Measurements from ENCODE around the gene HACD2. TPM values are rescaled to one million over a fixed set of nuclear protein-coding genes. Genes with fewer than 3 reads are reported as not detected.

The HACD2 gene
- total and polyA plus RNA-seq, 10 of the 15 experiments (the other 5 are each of a cell fraction or from before 2014, with no cell fraction given), result 9.1 to 30.0 (median 18.8) TPM

DNA sequence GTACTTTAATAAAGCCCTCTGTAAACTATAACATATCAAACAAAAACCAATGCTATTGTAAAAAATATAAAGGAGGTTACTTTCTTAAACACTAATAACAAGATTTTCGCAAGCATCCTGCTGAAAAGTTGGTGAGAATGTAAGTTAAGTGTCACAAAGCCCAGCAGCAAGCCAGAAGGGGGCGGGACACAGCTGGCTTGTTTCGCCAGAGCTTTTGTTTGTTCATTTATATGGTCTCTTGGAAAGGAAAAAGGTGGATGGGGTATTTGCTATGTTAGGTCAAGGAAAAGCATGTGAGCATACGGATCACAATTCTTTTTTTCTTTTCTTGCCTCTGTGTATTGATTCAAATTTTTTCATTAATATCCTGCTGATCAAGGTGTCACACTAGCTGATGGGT, 59.9 kb downstream of the HACD2 start:
- 96% methylated on average over 4 of the region's 4 CpGs for whole genome bisulfite sequencing (ENCODE audit: insufficient coverage, insufficient replicate concordance, low lambda C conversion rate, missing lambda C conversion rate)
- Histone ChIP-seq H3K36me3 (ENCODE audit: control insufficient read depth in 2 of 2, insufficient read depth in 2 of 2, low read length in 1 of 2) (peaks cover 0 to 2% of the 10 kb centered on the region in 2 experiments; a peak in 3 of 4 replicates), H3K27ac (ENCODE audit: control insufficient read depth, insufficient read depth) (no peak overlapping the region), H3K27me3 (replicated peaks in 1 of 2; ENCODE audit: control insufficient read depth in 2 of 2, insufficient read depth in 2 of 2, low read length in 1 of 2) (no peaks in the 10 kb centered on the region), H3K79me2 (ENCODE audit: control insufficient read depth, insufficient read depth, low read length) (no peaks in the 10 kb centered on the region), H3K9ac (ENCODE audit: control insufficient read depth, insufficient read depth, low read length) (no peak overlapping the region), H3K9me3 (replicated peaks; ENCODE audit: control insufficient read depth, insufficient read depth, low read length) (no peaks in the 10 kb centered on the region), H3K4me2 (ENCODE audit: control insufficient read depth, insufficient read depth) (no peak overlapping the region), H2AFZ (ENCODE audit: control insufficient read depth, low read depth, low read length) (no peak overlapping the region), H3K4me3 (no peak overlapping the region), H4K20me1 (ENCODE audit: control insufficient read depth, insufficient read depth) (no peaks in the 10 kb centered on the region), H3K4me1 (ENCODE audit: control insufficient read depth, insufficient read depth, low read length) (peaks cover 6% of the 10 kb centered on the region; the same call in 1 of the 2 replicates)
- ChIA-PET SMC1A (ENCODE audit: uncharacterized antibody, unreplicated experiment) (interaction anchor here (1.2 kb wide), 1 partner anchor 10 kb away, joined by 5 read pairs; no protein-coding TSS in a partner anchor), CTCF (no interaction called here), RAD21 (ENCODE audit: unreplicated experiment) (no interaction called here), POLR2A (no interaction called here)
- TSS peak; percentile 16 for BruUV-seq (replicated peaks)
- DNase-seq (ENCODE audit: low read depth, low spot score), result no peak
- ATAC-seq, result no peak
- TF ChIP-seq TCF7 (IDR thresholded peaks at IDR 0.05; ENCODE audit: borderline replicate concordance) (no peak), YBX1 (IDR thresholded peaks at IDR 0.05) (no peak), SMAD5 (IDR thresholded peaks at IDR 0.05; ENCODE audit: low read depth) (no peak), ZBTB11 (CRISPR knock-in tag; IDR thresholded peaks at IDR 0.05) (no peak), ZNF687 (IDR thresholded peaks at IDR 0.05) (no peak)
- TF ChIP-seq, protein P1, sequence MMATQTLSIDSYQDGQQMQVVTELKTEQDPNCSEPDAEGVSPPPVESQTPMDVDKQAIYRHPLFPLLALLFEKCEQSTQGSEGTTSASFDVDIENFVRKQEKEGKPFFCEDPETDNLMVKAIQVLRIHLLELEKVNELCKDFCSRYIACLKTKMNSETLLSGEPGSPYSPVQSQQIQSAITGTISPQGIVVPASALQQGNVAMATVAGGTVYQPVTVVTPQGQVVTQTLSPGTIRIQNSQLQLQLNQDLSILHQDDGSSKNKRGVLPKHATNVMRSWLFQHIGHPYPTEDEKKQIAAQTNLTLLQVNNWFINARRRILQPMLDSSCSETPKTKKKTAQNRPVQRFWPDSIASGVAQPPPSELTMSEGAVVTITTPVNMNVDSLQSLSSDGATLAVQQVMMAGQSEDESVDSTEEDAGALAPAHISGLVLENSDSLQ (IDR thresholded peaks at IDR 0.05), result no peak
- TF ChIP-seq, protein P2, sequence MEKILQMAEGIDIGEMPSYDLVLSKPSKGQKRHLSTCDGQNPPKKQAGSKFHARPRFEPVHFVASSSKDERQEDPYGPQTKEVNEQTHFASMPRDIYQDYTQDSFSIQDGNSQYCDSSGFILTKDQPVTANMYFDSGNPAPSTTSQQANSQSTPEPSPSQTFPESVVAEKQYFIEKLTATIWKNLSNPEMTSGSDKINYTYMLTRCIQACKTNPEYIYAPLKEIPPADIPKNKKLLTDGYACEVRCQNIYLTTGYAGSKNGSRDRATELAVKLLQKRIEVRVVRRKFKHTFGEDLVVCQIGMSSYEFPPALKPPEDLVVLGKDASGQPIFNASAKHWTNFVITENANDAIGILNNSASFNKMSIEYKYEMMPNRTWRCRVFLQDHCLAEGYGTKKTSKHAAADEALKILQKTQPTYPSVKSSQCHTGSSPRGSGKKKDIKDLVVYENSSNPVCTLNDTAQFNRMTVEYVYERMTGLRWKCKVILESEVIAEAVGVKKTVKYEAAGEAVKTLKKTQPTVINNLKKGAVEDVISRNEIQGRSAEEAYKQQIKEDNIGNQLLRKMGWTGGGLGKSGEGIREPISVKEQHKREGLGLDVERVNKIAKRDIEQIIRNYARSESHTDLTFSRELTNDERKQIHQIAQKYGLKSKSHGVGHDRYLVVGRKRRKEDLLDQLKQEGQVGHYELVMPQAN (conservative IDR thresholded peaks at IDR 0.05), result no peak
- in situ Hi-C loops (cut with MboI), result no loop called here
- no peak for FAIRE-seq
- intact Hi-C loops (cut with micrococcal nuclease; ENCODE audit: unreplicated experiment), result no loop called here
